ENCODE results near the gene COG5.

The COG5 gene

GRCh38 chr7:107210400-107210799, 353.3 kb downstream of the COG5 start:
- DNase-seq: no peak

- no peak for DNase-seq
Observed at GRCh38 chr7:107209565-107209964, 354.2 kb downstream of the COG5 start.

GRCh38 chr7:107208563-107208962, 355.2 kb downstream of the COG5 start:
- DNase-seq: no peak

GRCh38 chr7:107208024-107208521, 355.6 kb downstream of the COG5 start:
- DNase-seq: no peak

- DNase-seq: no peak
Observed at GRCh38 chr7:107207459-107207858, 356.3 kb downstream of the COG5 start.

GRCh38 chr7:107206706-107207105, 357.0 kb downstream of the COG5 start:
- no peak for DNase-seq

GRCh38 chr7:107206136-107206535, 357.6 kb downstream of the COG5 start:
- DNase-seq: no peak

GRCh38 chr7:107203607-107204006, 360.1 kb downstream of the COG5 start:
- no peak for DNase-seq

- peak; percentile 27 for DNase-seq
Observed at GRCh38 chr7:107201795-107202450, 361.8 kb downstream of the COG5 start.

GRCh38 chr7:107196834-107197610, 366.7 kb downstream of the COG5 start:
- DNase-seq: no peak

- no peak for DNase-seq
Observed at GRCh38 chr7:107194052-107194451, 369.7 kb downstream of the COG5 start.

GRCh38 chr7:107190090-107190489, 373.6 kb downstream of the COG5 start:
- DNase-seq: no peak

GRCh38 chr7:107187774-107188173, 375.9 kb downstream of the COG5 start:
- no peak for DNase-seq

GRCh38 chr7:107186240-107186639, 377.5 kb downstream of the COG5 start:
- DNase-seq: no peak

- no peak for DNase-seq
Observed at GRCh38 chr7:107185716-107186115, 378.0 kb downstream of the COG5 start.

GRCh38 chr7:107181172-107181571, 382.5 kb downstream of the COG5 start:
- DNase-seq: no peak

- peak; percentile 20 for DNase-seq
Observed at GRCh38 chr7:107180378-107180777, 383.3 kb downstream of the COG5 start.

- DNase-seq: no peak
Observed at GRCh38 chr7:107179326-107180164, 384.2 kb downstream of the COG5 start.

- DNase-seq: no peak
Observed at GRCh38 chr7:107173691-107174406, 389.9 kb downstream of the COG5 start.

- no peak for DNase-seq
Observed at GRCh38 chr7:107173191-107173590, 390.5 kb downstream of the COG5 start.

- no peak for DNase-seq
Observed at GRCh38 chr7:107172276-107173032, 391.3 kb downstream of the COG5 start.

GRCh38 chr7:107171496-107171895, 392.2 kb downstream of the COG5 start:
- DNase-seq: no peak
